ENCODE results near the gene OR1J4.

Gene OR1J4

GRCh38 chr9:122562134-122562760 lies 43.3 kb downstream of the OR1J4 start:
- CTCF ChIA-PET: no interaction called here
- H3K27ac ChIP-seq (ENCODE audit: insufficient read depth in 1 of 2, low read depth in 1 of 2, low read length in 2 of 2, poor library complexity in 1 of 2, severe bottlenecking in 2 of 2): no peak overlapping the region
- no peak overlapping the region for H3K4me3 ChIP-seq (ENCODE audit: control insufficient read depth in 1 of 7, extremely low read depth in 1 of 7, insufficient read depth in 4 of 7, low read depth in 2 of 7, low read length in 6 of 7)
- no peaks in the 10 kb centered on the region for H3K4me1 ChIP-seq (ENCODE audit: control extremely low read depth in 1 of 4, control insufficient read depth in 4 of 4, insufficient read depth in 4 of 4, low read length in 3 of 4)
- POLR2A ChIA-PET: no interaction called here
- no peaks in the 10 kb centered on the region for H3K36me3 ChIP-seq (ENCODE audit: control insufficient read depth in 4 of 4, insufficient read depth in 4 of 4, low read length in 3 of 4)
- 54% methylated on average over 9 of the region's 9 CpGs for WGBS (ENCODE audit: insufficient coverage)
- H3K9me3 ChIP-seq (ENCODE audit: control extremely low read depth in 1 of 5, control insufficient read depth in 4 of 5, insufficient read depth in 2 of 5, low read depth in 1 of 5, low read length in 4 of 5): peaks cover 0 to 6% (median 0%) of the 10 kb centered on the region in 5 experiments
- H3K27me3 ChIP-seq (replicated peaks in 2 of 5; ENCODE audit: control insufficient read depth in 4 of 5, insufficient read depth in 5 of 5, low read length in 4 of 5): no peaks in the 10 kb centered on the region
- DNase-seq: no peak

- WGBS (ENCODE audit: insufficient coverage): 96% methylated on average over 4 of the region's 4 CpGs
- no peak overlapping the region for H3K4me3 ChIP-seq (ENCODE audit: control insufficient read depth in 1 of 7, extremely low read depth in 1 of 7, insufficient read depth in 4 of 7, low read depth in 2 of 7, low read length in 6 of 7)
- peaks cover 0 to 3% (median 0%) of the 10 kb centered on the region in 5 experiments for H3K9me3 ChIP-seq (ENCODE audit: control extremely low read depth in 1 of 5, control insufficient read depth in 4 of 5, insufficient read depth in 2 of 5, low read depth in 1 of 5, low read length in 4 of 5)
- POLR2A ChIA-PET: no interaction called here
- no peak overlapping the region for H3K27ac ChIP-seq (ENCODE audit: insufficient read depth in 1 of 2, low read depth in 1 of 2, low read length in 2 of 2, poor library complexity in 1 of 2, severe bottlenecking in 2 of 2)
- no peaks in the 10 kb centered on the region for H3K36me3 ChIP-seq (ENCODE audit: control insufficient read depth in 4 of 4, insufficient read depth in 4 of 4, low read length in 3 of 4)
- H3K4me1 ChIP-seq (ENCODE audit: control extremely low read depth in 1 of 4, control insufficient read depth in 4 of 4, insufficient read depth in 4 of 4, low read length in 3 of 4): no peaks in the 10 kb centered on the region
- DNase-seq: no peak
- CTCF ChIA-PET: no interaction called here
- no peaks in the 10 kb centered on the region for H3K27me3 ChIP-seq (replicated peaks in 2 of 5; ENCODE audit: control insufficient read depth in 4 of 5, insufficient read depth in 5 of 5, low read length in 4 of 5)
Measured at GRCh38 chr9:122567901-122568300, 49.0 kb downstream of the OR1J4 start.
